PFSK-1 (cell line): ENCODE data around the gene COL25A1.

ENCODE experiments used
- FOXP2 ChIP-seq: optimal IDR thresholded peaks from 2 replicates; pipeline ENCODE3; 2011; ENCODE audit warnings: borderline replicate concordance, control low read depth, inconsistent platforms; ENCODE audit not compliant: insufficient read depth; ENCODE audit errors: extremely low read length, extremely low read depth
- POLR2AphosphoS5 ChIP-seq: IDR thresholded peaks from 2 replicates; pipeline ENCODE4 v1.6.1; 2012; ENCODE audit warnings: low read depth, mild to moderate bottlenecking, control low read depth, low read length, moderate library complexity
- SIN3A ChIP-seq: IDR thresholded peaks from 2 replicates; pipeline ENCODE4 v1.6.1; 2012; ENCODE audit warnings: mild to moderate bottlenecking, low read length, moderate library complexity, borderline replicate concordance; ENCODE audit not compliant: insufficient read depth
- TF ChIP-seq, protein P1 (sequence below), 2 experiments: IDR thresholded peaks; 2 replicates each; pipeline versions ENCODE4 v1.6.1 to v1.8.0; 2011 to 2012; ENCODE audit warnings: low read depth in 2 of 2, low read length in 2 of 2, control low read depth in 1 of 2, inconsistent platforms in 1 of 2, mild to moderate bottlenecking in 1 of 2, moderate library complexity in 1 of 2; ENCODE audit not compliant: insufficient read depth in 1 of 2

GRCh38 chr4:108965016-108965415, 337.4 kb downstream of the COL25A1 start:
- no peak for TF ChIP-seq POLR2AphosphoS5
- TF ChIP-seq SIN3A, result no peak
- TF ChIP-seq, protein P1, sequence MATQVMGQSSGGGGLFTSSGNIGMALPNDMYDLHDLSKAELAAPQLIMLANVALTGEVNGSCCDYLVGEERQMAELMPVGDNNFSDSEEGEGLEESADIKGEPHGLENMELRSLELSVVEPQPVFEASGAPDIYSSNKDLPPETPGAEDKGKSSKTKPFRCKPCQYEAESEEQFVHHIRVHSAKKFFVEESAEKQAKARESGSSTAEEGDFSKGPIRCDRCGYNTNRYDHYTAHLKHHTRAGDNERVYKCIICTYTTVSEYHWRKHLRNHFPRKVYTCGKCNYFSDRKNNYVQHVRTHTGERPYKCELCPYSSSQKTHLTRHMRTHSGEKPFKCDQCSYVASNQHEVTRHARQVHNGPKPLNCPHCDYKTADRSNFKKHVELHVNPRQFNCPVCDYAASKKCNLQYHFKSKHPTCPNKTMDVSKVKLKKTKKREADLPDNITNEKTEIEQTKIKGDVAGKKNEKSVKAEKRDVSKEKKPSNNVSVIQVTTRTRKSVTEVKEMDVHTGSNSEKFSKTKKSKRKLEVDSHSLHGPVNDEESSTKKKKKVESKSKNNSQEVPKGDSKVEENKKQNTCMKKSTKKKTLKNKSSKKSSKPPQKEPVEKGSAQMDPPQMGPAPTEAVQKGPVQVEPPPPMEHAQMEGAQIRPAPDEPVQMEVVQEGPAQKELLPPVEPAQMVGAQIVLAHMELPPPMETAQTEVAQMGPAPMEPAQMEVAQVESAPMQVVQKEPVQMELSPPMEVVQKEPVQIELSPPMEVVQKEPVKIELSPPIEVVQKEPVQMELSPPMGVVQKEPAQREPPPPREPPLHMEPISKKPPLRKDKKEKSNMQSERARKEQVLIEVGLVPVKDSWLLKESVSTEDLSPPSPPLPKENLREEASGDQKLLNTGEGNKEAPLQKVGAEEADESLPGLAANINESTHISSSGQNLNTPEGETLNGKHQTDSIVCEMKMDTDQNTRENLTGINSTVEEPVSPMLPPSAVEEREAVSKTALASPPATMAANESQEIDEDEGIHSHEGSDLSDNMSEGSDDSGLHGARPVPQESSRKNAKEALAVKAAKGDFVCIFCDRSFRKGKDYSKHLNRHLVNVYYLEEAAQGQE (IDR thresholded peaks at IDR 0.05; ENCODE audit: insufficient read depth in 1 of 2, low read depth in 2 of 2, low read length in 2 of 2), result no peak
- TF ChIP-seq FOXP2, result no peak
